Measurements from ENCODE around the gene CORO1C. TPM values are rescaled to one million over a fixed set of nuclear protein-coding genes. Genes with fewer than 3 reads are reported as not detected.
A peak's percentile ranks its signal among the peaks of the same experiment; 100 is the strongest.

CORO1C gene
- total RNA-seq, 4 donors from 2014 or later, result 68.1 to 153 (median 128) TPM

DNA sequence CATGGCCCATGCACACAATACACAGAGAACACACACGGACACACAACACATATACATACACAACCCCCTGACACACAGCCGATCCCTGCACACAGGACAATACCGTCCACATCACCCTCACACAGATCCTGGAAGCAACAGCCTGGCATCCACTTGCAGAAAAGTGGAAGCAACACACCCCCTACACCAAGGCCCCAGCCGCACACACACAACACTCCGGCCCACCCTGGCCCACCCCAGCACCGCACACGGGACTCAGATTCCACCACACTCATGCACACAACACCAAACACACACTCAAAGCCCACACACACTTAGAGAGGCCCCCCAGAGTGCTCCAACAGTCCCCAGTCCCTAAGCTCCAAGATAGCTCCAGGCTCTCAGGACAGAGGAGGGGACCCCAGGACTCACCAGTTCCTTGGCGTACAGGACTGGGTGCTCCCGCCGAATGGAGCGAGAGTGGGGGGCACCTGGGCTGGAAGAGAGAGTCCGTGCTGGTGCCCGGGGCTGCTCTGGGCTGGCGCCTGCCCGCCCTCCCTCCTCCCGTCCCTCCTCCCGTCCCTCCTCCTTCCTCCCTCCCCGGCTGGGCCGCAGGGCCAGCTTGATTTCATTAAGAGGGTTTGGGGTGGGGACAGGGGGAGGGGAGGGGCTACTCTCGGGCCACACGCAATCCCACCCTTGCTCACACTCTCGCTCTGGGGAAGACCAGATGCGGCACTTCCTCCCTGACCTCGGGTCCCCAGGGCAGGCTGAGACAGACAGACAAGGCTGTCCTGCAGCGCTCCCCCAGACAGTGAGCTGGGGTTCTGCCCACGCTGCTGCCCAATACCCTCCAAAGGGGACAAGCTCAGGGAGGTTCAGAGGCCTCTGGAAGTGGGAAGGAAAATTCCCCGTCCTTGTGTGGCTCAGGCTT lies 133.5 kb downstream of the CORO1C start, which contains the start of gene TMEM119:
TMEM119 (minus strand) TSS at position 526 of the 913 bp plus-strand sequence. CDS start 5,701 bp downstream, outside the sequence.
- TF ChIP-seq CTCF (IDR thresholded peaks at IDR 0.05) (no peak), POLR2A (IDR thresholded peaks at IDR 0.05) (no peak), POLR2AphosphoS5 (IDR thresholded peaks at IDR 0.05) (no peak), EP300 (IDR thresholded peaks at IDR 0.05; ENCODE audit: low read depth) (no peak)
- Histone ChIP-seq H3K27ac (peak within 1 kb of the TSS; percentile 31 to 55 (median 42)), H3K4me3 (peak within 1 kb of the TSS in 3 of 4 donors; percentile 9 to 37 (median 13)), H3K27me3 (no peaks in the 10 kb centered on the region), H3K9me3 (no peaks in the 10 kb centered on the region), H3K36me3 (no peaks in the 10 kb centered on the region), H3K4me1 (no peaks in the 10 kb centered on the region)
- 42% methylated on average over 26 of the region's 27 CpGs; no CpG with 5 or more reads in 1 of the 2 donors for WGBS, 2 donors (ENCODE audit: low coverage in 1 of 2)
- DNase-seq, result no peak
- in situ Hi-C loops (cut with MboI; ENCODE audit: low pct_ligation_motif_present in 1 of 4, low pct_unique_long_range_greater_than_20kb in 1 of 4, low sequenced_read_pairs in 3 of 4) (no loop called here), intact Hi-C loops (cut with DNase I; ENCODE audit: low total_unique reads) (no loop called here)

DNA sequence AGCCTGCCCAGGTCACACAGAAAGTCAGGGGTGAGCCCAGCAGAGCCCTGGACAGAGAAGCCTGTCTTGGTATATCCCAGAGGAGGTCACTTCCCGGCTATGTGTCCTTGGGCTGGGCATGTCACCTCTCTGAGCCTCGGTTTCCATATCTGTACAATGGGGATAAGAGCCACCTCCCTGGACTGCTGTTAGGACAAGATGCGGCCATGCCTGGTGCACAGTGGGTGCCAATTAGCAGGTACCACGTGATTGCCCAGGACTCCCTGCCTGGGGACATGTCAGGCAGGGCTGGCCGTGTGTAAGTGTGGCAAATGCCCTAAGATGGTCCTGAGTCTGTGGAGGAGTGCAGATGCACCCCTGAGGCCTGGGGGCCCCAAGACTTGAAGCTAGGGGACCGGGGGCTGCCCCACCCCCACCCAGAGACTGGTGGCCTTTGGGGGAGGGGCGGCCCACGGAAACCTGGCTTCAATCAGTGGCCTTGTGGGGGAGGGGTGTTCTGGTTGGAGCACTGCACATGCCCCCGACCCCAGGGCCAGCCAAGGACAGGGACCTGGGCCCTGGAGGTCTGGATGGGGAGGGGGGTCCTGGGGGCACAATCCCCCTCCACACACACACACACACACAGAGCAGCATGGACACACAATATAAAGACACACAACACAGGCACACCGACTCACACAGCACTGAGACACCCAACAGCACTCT lies 134.3 kb downstream of the CORO1C start:
- in situ Hi-C loops (cut with MboI; ENCODE audit: low pct_ligation_motif_present in 1 of 4, low pct_unique_long_range_greater_than_20kb in 1 of 4, low sequenced_read_pairs in 3 of 4) (no loop called here), intact Hi-C loops (cut with DNase I; ENCODE audit: low total_unique reads) (no loop called here)
- Histone ChIP-seq H3K9me3 (no peaks in the 10 kb centered on the region), H3K27ac (peak overlapping the region; percentile 31 to 55 (median 42)), H3K4me3 (peak overlapping the region in 3 of 4 donors; percentile 9 to 37 (median 13)), H3K27me3 (no peaks in the 10 kb centered on the region), H3K36me3 (no peaks in the 10 kb centered on the region), H3K4me1 (no peaks in the 10 kb centered on the region)
- no peak for DNase-seq
- TF ChIP-seq POLR2A (IDR thresholded peaks at IDR 0.05), result no peak
- TF ChIP-seq POLR2AphosphoS5 (IDR thresholded peaks at IDR 0.05), result no peak
- no peak for TF ChIP-seq EP300 (IDR thresholded peaks at IDR 0.05; ENCODE audit: low read depth)
- TF ChIP-seq CTCF (IDR thresholded peaks at IDR 0.05), result no peak
- 66% methylated on average over 9 of the region's 10 CpGs; no CpG with 5 or more reads in 1 of the 2 donors for WGBS, 2 donors (ENCODE audit: low coverage in 1 of 2)

- TF ChIP-seq POLR2AphosphoS5 (IDR thresholded peaks at IDR 0.05) (no peak), POLR2A (IDR thresholded peaks at IDR 0.05) (no peak), CTCF (IDR thresholded peaks at IDR 0.05) (no peak), EP300 (IDR thresholded peaks at IDR 0.05; ENCODE audit: low read depth) (no peak)
- H3K27me3 ChIP-seq, result no peaks in the 10 kb centered on the region
- in situ Hi-C loops (cut with MboI; ENCODE audit: low pct_ligation_motif_present in 1 of 4, low pct_unique_long_range_greater_than_20kb in 1 of 4, low sequenced_read_pairs in 3 of 4), result no loop called here
- 75% methylated on average over 17 of the region's 17 CpGs; no CpG with 5 or more reads in 1 of the 2 donors for WGBS, 2 donors (ENCODE audit: low coverage in 1 of 2)
- peak overlapping the region in 3 of 4 donors; percentile 41 to 55 (median 43) for H3K27ac ChIP-seq
- no peaks in the 10 kb centered on the region for H3K9me3 ChIP-seq
- no peaks in the 10 kb centered on the region for H3K36me3 ChIP-seq
- H3K4me3 ChIP-seq, result peak overlapping the region in 1 of 4 donors; percentile 37
- DNase-seq, result no peak
- intact Hi-C loops (cut with DNase I; ENCODE audit: low total_unique reads), result no loop called here
- H3K4me1 ChIP-seq, result no peaks in the 10 kb centered on the region
Measured at GRCh38 chr12:108595711-108596647, 135.3 kb downstream of the CORO1C start.

Small RNA genes lying within 50 kb of the gene (small RNA-seq; reads per million reads assigned to genes)
- 0 reads per million in 4 donors for gene AC087893.2
- 0 reads per million in 4 donors for gene RF00019
- 0 reads per million in 4 donors for gene RF00561
- 0 reads per million in 4 donors for gene RNU7-169P

Other genes with a start within 250 kb of the CORO1C start
- 1 to 10 TPM; 1.1 to 9.6 (median 6.2) TPM for gene FICD, start 216.2 kb downstream of the CORO1C start, total RNA-seq
- gene SART3, start 170.3 kb downstream of the CORO1C start, total RNA-seq, result 100 to 1,000 TPM in 1 of 4 donors, 10 to 100 TPM in 3; 25.3 to 177 (median 77.4) TPM
- 100 to 1,000 TPM; 113 to 155 (median 130) TPM for gene ISCU, start 168.9 kb downstream of the CORO1C start, total RNA-seq
- gene TMEM119, start 133.4 kb downstream of the CORO1C start, total RNA-seq, result 10 to 100 TPM in 2 of 4 donors, 1 to 10 TPM in 2; 3.3 to 18.3 (median 9.7) TPM
- 1 to 10 TPM; 1.6 to 9.4 (median 3.6) TPM for gene SELPLG, start 97.6 kb downstream of the CORO1C start, total RNA-seq
- gene SSH1, start 126.1 kb upstream of the CORO1C start, total RNA-seq, result 10 to 100 TPM; 15.0 to 39.0 (median 18.9) TPM
- 1 to 10 TPM in 3 of 4 donors, not detected in 1; 3.7 to 7.1 (median 4.4) TPM for gene DAO, start 148.6 kb upstream of the CORO1C start, total RNA-seq

Data from transverse colon (tissue), 4 donors.